Measurements from ENCODE around the gene TMC3.

Gene TMC3

GRCh38 chr15:81343371-81343770 is 30.6 kb downstream of the TMC3 start:
- no peak for DNase-seq

- DNase-seq: no peak
Observed at GRCh38 chr15:81341351-81341750, 32.7 kb downstream of the TMC3 start.

GRCh38 chr15:81339851-81340250 is 34.2 kb downstream of the TMC3 start:
- DNase-seq: no peak

GRCh38 chr15:81339321-81339720 is 34.7 kb downstream of the TMC3 start:
- no peak for DNase-seq

- DNase-seq: peak; percentile 96
Observed at GRCh38 chr15:81338170-81339007, 35.6 kb downstream of the TMC3 start.

- DNase-seq: no peak
Observed at GRCh38 chr15:81337713-81338157, 36.3 kb downstream of the TMC3 start.

GRCh38 chr15:81337241-81337640 is 36.8 kb downstream of the TMC3 start:
- no peak for DNase-seq

DNA sequence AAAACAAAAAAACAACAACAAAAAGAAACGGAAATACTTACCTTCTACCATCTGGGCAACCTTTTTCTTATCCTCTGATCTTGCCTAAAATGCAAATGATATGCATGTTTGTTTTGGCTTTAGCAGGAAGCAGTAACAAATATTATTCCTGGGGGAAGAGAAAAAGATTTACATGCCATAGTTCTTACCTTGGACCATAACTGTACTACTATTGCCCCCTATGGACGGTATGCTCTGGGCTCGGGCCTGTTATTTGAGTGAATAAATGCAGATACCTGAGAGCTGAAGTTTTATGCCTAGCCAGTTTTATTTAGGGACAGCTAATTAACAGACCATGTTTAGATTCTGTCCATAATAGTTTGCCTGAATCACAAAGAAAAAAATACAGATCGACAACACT is 37.4 kb downstream of the TMC3 start:
- peak; percentile 33 for DNase-seq

- DNase-seq: no peak
Observed at GRCh38 chr15:81335631-81336030, 38.4 kb downstream of the TMC3 start.

GRCh38 chr15:81334768-81335435 is 39.1 kb downstream of the TMC3 start:
- no peak for DNase-seq

GRCh38 chr15:81333363-81333762 is 40.6 kb downstream of the TMC3 start:
- DNase-seq: no peak

DNA sequence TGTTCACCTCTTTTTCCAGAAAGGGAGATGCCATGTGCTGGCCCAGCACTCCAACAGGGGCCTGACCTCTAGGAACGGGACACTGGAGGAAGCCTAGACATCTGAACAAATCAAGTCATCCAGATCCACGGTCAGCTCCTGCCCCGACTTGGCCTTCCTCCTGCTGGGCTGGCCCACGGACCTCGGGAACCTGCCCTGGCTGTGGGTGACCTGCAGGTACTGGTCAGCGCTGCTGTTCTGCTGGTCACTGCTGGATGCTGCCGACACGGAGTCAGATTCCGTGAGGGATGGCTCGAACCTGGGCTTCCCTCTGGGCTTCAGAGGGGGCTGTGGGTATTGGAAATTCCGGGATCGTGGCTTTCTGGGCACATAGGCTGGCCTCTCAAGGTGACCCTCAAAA is 41.7 kb downstream of the TMC3 start:
- DNase-seq: no peak

DNA sequence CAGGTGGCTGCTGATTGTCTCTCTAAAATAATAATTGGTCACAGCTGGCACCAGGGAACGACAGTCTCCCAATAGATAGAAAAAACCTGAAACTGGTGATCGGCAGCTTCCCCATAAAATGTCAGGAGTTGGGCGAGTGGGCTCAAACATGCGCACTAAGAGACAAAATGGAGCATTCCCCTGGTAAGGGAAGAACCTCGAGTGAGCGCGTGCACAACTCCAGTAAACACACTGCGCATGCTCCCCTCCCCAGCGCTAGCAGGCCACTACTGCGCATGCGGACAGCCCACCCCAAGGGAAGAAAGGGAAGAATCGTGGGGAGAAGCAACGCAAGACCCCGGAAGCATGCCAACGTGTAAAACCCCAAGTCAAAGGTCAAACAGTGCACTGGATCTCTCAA is 42.4 kb downstream of the TMC3 start:
- DNase-seq: no peak

- peak; percentile 22 for DNase-seq
Observed at GRCh38 chr15:81331141-81331540, 42.9 kb downstream of the TMC3 start.

DNA sequence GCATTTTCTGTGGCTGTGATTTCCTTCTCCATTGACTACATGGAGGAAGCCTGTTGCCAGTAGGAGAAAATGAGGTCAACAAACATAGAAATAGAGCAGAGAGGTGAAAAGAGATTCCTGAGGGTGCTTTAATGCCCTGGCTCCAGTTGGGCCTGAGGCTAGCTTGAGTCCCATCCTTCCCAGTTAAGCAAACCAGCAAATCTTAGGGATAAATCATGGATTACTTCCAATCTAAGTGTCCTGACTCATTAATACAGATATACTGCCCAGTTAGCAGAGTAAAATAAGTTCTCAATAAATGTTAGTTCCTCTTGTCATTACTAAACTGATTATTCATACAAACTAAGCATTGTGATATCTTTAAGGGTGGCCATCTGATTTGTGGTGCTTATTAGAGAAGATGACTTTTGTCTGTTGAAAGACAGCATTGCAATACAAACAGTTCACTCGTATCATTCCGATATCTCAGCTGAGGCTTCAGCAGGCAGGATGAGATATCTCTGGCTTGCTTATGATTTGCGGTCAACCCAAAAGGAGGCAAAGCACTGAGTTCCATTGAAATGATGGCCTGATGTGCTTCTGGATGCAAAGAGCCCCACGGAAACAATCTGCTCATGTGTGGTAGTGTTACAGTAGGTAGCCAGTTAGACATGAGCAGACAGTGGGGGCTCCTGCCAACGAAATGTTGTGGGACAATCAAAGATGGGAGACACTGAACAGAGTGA is 43.5 kb downstream of the TMC3 start:
- DNase-seq: no peak

DNA sequence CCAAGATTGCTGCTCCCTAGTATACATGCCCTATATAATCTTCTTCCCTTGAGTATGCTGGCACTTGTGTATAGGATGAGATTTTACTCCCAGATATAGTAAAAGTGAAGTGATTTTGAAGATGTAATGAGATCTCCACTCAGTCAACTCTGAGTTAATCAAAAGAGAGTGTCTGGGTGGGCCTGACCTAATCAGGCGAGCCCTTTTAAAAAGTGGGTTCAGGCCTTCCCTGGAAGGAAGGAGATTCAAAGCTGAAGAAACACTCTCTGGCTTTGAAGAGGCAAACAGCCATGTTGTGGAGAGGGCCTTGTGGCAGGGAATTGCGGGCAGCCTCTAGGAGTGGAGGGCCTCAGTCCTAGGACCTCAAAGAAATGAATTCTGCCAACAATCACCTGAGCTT is 44.6 kb downstream of the TMC3 start:
- no peak for DNase-seq

DNA sequence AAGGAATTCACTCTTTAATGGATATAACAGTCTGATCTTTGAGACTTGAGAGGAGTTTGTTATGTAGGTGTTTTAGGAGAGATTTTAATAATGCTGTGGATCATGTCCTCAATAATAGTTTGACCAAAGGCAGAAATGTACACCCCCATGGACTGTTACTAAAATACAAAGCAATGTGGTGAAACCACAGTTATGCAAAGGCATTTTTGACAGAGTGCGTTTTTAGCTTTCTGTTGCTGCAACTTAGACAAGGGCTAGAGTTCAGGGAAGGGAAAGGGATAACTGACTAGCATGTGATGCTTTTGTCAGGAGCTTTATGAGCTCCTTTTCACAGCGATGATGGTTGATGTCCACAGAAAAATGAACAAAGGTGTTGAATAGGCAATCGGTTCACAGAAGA is 46.5 kb downstream of the TMC3 start:
- peak; percentile 89 for DNase-seq

DNA sequence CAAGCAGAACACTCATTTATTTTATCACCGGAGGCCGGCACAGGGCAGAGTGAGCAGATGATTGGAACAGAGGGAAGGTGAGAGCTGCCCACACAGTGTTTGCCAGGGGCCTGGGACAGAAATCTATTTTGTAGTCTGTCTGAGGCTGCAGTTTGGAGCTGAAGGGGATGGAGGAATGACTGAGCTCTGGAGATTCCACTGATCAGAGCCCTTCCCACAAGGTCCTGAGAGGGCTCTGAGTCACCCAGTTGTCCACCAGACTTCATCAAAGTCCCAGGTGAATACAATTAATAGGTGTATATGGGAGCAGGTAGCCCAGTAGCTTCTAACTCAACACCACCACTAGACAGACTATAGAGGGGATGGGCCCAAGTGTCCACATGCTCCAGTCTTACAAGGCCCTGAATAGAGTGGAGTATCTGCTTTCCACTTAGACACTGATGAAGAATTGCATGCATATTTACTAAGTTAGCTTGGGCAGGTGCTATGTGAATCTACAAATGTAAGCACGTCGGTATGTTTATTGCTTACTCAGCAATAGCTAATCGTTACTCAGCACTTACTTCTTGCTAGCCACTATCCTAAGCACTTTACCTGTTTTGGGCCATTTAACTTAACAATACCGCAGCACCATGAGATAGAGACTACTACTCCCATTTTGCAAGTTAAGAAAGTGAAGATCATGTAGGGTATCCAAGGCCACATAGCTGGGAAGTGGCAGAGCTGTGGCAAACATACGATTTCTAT is 47.4 kb downstream of the TMC3 start:
- DNase-seq: no peak

GRCh38 chr15:81323944-81324881 is 49.8 kb downstream of the TMC3 start, which contains the start of gene STARD5:
Gene STARD5 (minus strand): TSS chr15:81324141. CDS start chr15:81324099, 42 bp downstream.
- DNase-seq: peak; percentile 97

GRCh38 chr15:81323559-81323943 is 50.5 kb downstream of the TMC3 start:
- DNase-seq: no peak

- no peak for DNase-seq
Observed at GRCh38 chr15:81322676-81323253, 51.2 kb downstream of the TMC3 start.

Measured in fibroblast of skin of abdomen (primary cell).